Fibroblast of skin of left biceps (primary cell): ENCODE results near the gene SETD5.

Source experiments
- DNase-seq, 2 experiments: peaks; one replicate each; pipeline ENCODE4 v3.0.0-alpha.2; 2013; ENCODE audit warnings: low read depth in 2 of 2

The SETD5 gene, protein sequence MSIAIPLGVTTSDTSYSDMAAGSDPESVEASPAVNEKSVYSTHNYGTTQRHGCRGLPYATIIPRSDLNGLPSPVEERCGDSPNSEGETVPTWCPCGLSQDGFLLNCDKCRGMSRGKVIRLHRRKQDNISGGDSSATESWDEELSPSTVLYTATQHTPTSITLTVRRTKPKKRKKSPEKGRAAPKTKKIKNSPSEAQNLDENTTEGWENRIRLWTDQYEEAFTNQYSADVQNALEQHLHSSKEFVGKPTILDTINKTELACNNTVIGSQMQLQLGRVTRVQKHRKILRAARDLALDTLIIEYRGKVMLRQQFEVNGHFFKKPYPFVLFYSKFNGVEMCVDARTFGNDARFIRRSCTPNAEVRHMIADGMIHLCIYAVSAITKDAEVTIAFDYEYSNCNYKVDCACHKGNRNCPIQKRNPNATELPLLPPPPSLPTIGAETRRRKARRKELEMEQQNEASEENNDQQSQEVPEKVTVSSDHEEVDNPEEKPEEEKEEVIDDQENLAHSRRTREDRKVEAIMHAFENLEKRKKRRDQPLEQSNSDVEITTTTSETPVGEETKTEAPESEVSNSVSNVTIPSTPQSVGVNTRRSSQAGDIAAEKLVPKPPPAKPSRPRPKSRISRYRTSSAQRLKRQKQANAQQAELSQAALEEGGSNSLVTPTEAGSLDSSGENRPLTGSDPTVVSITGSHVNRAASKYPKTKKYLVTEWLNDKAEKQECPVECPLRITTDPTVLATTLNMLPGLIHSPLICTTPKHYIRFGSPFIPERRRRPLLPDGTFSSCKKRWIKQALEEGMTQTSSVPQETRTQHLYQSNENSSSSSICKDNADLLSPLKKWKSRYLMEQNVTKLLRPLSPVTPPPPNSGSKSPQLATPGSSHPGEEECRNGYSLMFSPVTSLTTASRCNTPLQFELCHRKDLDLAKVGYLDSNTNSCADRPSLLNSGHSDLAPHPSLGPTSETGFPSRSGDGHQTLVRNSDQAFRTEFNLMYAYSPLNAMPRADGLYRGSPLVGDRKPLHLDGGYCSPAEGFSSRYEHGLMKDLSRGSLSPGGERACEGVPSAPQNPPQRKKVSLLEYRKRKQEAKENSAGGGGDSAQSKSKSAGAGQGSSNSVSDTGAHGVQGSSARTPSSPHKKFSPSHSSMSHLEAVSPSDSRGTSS (N-terminal part only)

DNA sequence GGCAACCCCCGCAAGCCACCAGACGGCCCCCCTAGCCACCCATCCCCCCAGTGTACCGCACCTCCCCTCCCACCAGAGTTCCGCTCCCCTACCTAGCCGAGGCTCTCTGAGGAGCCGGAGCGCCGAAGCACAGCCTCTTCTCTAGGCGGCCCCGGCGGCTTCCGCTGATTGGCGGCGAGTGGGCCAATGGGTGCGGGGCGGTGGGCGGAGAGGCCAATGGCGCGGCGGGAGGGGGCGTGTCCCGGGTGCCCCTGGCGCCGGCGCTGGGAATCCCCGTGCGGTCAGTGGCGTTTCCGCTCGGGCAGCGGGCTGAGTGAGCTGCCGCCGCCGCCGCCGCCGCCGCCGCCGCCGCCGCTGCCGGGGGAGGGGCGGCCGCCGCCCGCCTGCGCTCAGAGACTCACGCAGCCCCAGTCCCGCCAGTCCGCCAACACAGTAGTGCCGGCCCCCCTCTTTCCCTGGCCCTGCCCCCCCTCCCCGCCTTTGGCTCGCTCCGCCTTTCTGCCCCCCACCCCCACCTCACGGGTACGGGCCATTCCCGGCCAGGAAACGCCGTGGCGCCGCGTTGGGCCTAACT lies at the start of gene SETD5:
Gene SETD5, plus strand, starts transcription at position 284 of the 574 bp plus-strand sequence. CDS start 31,324 bp downstream, outside the sequence.
- DNase-seq = peak; percentile 95 to 97

DNA sequence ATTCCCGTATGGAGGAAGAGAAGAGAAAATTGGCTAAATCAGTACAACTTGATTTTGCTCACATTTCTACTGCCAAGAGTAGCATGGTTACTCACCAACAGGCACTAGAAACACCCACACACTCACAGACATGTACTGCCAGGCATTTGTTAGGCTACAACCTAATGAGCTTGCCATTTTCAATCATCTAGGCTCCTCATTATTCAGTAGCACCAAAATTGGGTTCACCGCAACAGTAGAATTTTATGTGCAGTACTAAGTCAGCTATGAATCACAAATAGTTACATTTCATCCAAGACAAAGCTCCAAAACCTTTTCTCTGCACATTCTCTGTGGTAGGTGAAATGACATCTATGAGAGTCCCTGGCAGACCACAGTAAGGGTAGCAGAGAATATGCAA lies 49.5 kb upstream of the SETD5 start:
- DNase-seq = no peak

DNA sequence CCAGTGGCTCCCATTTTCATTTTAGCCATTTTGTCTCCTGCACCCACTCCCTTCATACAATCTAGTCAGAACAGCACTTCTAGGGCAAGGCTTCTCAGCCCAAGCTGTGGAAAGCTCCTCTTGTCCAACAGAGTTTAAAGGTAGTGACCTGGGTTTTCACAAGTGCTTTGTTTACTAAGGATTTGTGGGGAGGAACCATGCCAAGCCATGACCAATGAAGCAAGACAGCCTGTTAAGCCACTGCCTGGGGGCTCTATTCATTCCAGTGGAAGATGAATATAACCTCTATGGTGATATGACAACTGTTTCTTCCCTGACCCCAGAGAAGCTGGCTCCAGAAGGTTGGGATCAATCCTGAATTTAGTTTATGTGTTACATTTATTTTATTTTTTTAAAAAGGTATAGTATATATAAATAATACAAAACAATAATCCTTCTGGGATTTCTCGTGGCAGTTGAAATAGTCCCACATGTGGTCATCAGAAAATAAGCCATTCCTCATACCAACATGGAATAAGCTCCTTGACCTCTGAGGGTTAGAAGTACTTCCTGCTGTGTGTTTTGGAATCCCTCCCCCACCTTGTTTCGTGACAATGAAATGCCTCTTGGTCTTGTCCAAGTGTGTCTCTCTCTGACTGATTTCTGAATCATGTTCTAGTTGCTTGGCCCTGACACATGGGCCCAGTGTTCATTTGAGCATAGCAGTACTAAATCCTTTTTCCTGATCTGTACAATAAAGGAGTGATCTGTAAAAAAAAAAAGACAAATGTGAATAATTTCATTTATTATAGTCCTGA lies 47.9 kb upstream of the SETD5 start:
- no peak for DNase-seq

DNA sequence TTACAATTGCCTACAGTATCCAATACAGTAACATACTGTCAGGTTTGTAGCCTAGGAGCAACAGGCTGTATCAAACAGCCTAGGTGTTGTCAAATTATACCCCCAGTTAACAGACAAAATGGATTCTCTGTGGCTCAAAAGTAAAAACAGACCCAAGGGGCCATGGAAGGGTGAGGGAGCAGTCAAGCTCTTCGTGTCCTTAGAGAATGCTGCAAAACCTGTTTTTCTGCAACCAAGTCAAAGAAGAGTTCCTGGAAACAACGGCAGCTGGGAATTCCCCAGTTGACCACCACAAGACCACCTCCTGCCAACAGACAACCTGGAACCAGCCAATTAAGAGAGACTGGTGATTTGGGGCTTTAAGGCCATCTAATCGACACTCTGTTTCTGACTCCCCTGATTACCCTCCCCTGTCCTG lies 45.7 kb upstream of the SETD5 start:
- no peak for DNase-seq

DNA sequence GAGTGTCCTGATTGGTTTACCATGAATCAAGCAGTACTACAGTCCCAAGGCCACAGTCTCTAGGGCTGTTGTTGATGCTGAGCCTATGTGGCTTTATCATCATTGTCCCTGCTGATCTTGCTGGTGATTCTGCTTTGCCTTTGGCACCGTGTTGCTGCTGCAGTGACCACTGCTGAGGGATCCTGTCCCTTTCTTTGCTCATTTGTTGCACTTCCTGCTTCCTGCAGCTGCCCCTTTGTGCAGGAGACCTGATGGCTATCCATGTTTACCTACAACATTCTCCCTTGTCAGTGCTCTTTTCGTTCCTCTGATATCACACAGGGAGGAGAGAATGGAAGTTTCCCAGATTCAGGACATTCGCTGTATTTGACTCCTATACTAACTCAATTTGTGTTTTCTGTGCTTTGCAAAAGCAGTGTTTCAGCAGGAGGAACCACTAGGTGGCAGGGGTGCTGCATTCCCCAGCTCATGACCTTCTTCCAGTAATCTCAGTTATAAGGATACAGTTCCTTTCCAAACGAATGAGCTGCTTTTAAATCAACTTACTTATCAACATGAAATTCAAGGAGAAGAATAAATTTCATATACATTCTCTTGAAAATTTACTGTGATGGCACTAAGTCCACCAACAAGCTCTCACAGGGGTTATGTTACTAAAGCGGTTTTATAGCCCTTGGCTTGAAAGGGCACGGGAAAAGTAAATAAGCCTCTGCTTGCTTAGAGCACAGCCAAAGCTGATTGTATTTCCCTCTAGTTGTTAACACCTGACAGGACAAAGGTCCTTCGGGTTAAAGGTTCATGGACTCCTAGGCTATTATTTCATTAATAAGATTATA lies 44.3 kb upstream of the SETD5 start:
- DNase-seq = peak in 1 of 2 experiments; percentile 20

DNA sequence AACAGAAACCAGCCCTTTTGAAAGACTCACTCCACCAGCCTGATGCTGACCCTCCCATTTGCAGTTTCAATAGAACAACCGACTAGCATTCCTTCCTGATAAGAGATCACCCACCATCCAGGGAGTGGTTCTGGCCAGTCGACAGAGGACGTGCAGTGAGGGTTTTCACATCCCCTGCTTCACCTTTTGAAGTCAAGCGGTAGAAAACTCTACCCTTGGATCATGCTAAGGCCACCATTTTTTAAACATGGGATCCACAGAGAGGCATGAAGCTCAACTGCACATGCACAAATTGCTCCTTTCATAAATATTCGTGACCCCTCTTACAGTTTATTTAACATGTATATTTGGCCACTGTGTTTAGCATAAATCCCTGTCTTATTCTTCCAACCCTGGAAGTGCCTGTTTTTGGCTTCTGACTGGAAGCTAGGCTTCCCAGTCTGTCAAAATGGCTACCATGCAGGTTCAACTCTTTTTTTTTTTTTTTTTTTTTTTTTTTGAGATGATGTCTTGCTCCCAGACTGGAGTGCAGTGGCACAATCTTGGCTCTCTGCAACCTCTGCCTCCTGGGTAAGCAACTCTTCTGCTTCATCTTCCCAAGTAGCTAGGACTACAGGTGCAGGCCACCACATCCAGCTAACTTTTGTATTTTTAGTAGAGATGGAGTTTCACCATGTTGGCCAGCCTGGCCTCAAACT lies 35.6 kb upstream of the SETD5 start:
- no peak for DNase-seq

DNA sequence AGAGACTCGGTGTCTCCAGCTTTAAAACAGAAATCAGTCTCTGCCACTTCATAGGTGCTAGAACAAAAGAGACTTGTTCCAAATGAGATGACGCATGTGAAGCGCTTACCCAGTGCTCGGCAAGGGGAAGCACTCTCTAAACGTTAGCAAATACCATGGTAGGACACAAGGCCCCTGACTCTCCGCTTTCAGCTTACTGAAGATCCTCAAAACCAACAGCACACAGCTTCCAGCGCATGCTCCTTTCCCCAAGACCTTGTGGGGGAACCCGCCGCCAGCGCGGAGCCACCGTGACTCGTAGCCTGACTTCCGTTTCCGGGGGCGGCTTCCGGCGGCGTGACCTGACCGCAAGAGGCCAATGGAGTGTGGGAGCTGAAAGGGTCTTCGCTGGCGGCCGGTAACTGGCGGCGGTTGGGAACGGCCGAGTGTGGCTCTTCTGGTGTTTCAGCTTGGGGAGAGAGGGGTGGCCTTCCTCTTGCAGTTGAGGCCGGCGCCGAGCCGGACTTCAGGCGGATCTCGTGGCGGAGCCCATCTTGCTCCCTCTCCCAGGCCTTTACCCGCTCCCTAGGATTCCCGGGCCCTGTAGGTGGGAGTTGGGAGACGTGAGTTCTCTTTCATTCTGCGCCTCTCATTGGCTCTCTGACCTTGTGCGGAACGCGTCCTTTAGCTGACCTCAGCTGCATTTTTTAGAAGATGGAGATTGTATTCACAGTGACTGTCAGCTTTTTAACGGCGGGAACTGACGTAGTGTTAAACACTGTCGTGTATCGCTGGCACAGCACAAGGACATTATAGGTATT lies 34.5 kb upstream of the SETD5 start, which contains the start of gene THUMPD3:
Gene THUMPD3, plus strand, starts transcription at position 324 of the 800 bp plus-strand sequence. CDS start 2,015 bp downstream, outside the sequence.
- DNase-seq = peak; percentile 64 to 67

DNA sequence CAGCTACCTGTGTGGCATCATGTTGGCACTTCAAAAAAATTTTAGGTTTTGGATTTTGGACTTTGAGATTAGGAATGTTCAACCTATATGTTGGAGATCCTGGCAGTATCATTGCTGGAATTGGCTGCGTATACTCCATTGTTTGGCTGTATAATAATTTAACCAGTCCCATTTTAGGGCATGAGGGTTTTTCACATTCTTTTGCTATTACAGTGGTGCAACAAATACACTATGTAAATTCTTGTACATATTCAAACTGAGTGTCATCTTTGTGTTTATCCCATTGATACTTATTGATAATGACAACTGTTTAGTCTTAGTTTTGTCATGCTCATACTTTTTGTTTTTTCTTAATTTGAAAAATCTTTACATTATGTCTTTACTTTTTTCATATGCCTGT lies 27.9 kb upstream of the SETD5 start:
- DNase-seq = no peak

DNA sequence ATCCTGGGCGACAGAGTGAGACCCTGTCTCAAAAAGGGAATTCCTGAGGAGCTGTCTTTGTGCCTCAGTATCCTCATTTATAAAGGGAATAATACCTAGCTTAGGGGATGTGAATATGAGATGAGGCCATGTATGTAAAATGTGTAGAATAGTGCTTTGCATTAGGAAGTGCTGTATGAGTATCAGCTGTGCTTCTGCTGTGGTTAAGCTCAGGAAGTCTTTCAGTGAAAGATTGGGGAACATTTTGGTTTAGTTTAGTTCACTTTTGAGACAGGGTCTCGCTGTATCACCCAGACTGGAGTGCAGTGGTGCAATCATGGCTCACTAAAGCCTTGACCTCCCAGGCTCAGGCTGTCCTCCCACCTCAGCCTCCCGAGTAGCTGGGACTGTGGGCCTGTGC lies 23.9 kb upstream of the SETD5 start:
- DNase-seq = no peak

DNA sequence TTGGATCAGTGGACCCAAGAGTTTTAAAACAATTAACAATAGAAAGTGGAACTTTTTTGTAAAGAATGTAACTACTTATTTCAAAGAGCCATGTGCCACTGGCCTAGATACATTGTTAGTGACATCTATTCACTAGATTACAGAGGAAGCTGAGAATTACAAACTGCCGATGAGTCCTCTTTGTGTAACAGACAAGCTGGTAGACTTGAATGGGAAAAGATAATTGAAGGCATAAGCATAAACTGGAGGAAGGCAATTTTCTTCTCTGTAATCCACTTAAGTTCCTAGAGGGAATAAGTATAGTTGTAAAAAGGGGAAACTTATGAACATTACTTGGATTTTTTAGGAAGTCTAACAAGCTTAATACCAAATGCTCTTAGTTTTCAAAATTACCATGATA lies 19.4 kb upstream of the SETD5 start:
- no peak for DNase-seq

DNA sequence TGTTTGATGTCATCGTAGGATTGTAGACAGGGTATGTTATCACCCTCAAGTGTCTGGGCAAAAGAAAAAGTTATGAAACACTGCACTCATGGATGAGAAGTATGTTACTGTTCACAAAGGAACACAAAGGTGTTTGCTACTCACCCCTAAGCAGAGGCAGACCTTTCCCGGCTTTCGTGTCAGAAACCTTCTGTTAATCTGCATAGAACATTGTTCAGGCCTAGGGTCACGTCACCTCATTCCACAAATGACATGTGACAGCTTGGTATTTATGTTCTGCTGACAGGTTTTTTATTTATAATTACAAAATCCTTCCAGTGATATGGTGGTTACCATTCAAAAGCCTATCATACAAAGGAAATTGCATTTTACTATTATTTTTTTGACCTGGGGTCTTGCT lies 18.1 kb upstream of the SETD5 start:
- no peak for DNase-seq

DNA sequence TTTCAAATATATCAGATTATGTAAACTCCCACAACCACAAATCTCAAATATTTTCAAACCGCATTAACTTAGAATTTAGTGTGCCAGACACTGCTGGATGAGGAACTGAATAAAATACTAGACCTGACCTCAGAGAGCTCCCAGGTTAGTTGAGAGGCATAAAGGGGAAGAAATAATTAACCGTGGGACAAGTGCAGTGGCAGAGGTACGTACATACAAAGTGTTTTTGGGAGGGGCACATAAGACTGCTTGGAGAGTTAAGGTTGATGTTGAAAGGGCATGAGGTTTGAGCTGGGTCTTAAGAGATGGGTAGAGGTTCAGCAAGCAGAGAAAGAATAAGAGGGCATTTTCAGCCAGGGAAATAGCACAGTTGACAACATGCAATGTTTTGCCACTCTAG lies 17.4 kb upstream of the SETD5 start:
- no peak for DNase-seq

DNA sequence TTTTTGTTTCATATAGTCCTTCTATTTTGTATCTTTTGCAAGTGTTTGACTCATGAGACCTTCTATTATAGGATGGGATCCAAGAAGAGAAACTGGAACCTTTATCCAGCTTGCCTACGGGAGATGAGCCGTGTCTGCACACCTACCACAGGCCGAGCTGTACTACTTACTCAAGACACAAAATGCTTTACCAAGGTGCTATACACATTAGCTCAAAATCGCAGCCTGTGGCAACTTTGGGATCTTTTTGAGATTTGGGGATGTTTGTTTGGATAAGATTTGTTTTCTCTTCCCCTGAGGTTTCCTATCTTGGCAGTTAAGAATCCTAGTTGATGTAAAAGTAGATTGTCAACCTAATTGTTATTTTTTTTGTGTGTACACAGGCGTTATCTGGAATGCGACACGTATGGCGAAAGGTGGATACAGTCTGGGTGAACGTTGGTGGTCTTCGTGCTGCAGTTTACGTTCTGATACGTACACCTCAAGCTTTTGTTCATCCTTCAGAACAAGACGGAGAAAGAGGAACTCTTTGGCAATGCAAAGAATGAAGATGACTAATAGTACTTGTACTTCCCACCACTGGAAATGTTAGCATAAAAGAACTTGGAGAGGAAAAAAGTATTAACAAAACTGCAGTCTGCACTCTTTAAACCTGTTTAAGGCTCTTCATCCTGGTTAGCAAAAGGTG lies 13.1 kb upstream of the SETD5 start:
- DNase-seq = no peak

DNA sequence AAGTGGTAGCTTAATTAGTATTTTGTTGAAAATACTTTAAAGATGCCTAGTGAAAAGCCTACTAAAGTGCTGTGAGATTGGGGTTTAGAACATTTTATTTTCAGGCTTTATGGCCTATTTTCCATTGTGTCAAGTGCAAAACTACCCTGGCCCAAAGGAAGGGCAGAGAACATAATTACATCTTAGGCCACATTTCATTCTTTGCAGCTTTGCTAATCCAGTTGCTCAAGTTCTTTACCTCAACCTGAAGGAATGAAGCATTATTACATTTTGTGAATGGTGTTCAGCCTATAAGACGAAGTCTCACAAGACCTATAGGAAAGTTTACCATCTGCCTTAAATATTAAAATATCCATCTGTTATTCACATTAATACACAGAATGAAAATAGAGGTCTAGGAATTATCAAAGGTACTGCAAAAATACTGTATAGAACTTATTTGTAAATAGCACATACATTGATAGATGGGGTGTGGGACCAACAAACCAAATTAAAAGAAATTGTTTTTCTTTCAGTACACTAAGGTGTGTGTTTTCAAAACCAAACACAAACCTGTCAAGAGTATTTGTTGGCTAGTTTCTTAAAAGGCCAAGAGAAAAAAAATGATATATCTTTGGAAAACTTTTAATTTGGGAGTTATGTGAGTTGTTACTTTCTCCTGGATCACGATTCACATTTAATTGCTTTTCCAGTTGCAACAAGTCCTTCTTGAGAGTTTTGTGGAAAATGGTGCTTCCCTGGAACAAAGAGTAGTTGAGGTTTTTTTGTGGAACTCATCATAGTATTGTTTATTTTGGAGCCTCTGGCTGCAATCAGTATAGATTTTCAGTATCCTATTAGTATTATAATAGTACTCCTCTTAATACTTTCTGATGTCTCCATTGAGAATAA lies 12.0 kb upstream of the SETD5 start:
- DNase-seq = no peak

DNA sequence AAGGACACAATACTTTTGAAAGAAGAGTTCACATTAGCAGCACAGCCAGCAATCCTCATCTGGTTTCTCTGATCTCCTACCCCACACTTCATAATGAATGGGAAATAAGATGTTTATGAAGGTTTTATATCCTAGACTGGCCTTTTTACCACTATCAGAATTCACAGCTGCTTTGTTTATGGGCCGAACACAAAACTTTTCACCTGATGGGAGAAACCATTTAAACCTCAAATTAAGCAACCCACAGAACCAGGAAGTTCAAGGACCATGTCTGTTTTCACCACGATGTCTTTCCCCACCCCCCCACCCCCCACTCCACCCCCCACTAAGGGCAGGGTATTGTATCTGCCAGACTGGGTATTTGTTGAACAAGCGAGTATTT lies 11.3 kb upstream of the SETD5 start:
- no peak for DNase-seq

DNA sequence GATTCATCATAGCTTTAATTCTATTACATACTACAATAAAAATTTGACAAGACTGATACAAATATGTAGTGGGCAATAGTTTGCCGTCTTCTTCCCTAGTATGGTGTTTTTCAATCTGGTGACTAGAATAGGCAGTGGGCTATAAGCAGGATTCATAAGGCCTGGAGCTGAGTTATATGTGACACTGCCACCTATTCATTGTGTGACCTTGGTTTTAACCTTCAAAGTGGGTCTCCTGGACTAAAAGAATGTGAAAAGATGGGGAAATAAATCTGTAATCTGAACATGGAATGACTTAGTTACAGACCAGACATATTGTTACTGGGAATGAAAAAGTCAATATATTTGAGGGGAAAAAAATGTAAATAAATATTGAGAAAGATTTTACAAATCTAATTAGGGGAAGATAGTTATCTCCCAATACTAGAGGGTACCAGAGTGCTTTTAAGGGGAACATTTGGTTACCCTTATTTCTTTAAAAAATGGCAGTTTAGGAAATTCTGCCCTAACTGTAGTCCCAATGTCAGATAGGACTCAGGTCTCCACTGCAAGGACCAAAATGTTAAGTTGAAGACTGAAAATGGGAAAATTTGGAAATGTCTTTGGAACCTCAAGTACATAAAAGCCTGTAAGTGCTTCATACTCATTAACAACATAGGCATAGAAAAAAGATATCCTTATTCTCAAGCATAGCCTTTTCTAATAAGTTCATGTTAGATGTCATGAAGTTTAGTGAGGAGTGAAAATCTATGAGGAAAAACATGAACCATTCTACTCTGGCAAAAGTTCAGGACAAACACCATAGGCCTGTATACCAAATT lies 10.7 kb upstream of the SETD5 start:
- DNase-seq = no peak
